Activated naive CD4-positive, alpha-beta T cell treated with anti-CD3 and anti-CD28 coated beads, Interleukin-2, amount 50 U/mL, for 16 hours (primary cell): Measurements from ENCODE around the gene ZMIZ1.

ENCODE experiments used
- DNase-seq: peaks from one replicate; pipeline ENCODE4 v3.0.0-alpha.2; 2020

Gene ZMIZ1

GRCh38 chr10:79314761-79315601 is 246.2 kb downstream of the ZMIZ1 start:
- DNase-seq = no peak

GRCh38 chr10:79315602-79315920 is 246.8 kb downstream of the ZMIZ1 start:
- DNase-seq = no peak

GRCh38 chr10:79316671-79317431 is 248.1 kb downstream of the ZMIZ1 start:
- DNase-seq = no peak

GRCh38 chr10:79318369-79318768 is 249.6 kb downstream of the ZMIZ1 start:
- no peak for DNase-seq

GRCh38 chr10:79319115-79319771 is 250.5 kb downstream of the ZMIZ1 start:
- DNase-seq = no peak

GRCh38 chr10:79320316-79320715 is 251.6 kb downstream of the ZMIZ1 start:
- no peak for DNase-seq

- peak; percentile 31 for DNase-seq
Observed at GRCh38 chr10:79320820-79321493, 252.2 kb downstream of the ZMIZ1 start.

GRCh38 chr10:79321494-79321882 is 252.7 kb downstream of the ZMIZ1 start:
- DNase-seq = no peak

GRCh38 chr10:79321951-79322350 is 253.2 kb downstream of the ZMIZ1 start:
- no peak for DNase-seq

- DNase-seq = peak; percentile 71
Observed at GRCh38 chr10:79322616-79323543, 254.1 kb downstream of the ZMIZ1 start.

GRCh38 chr10:79323602-79324001 is 254.8 kb downstream of the ZMIZ1 start:
- no peak for DNase-seq

GRCh38 chr10:79324032-79324695 is 255.4 kb downstream of the ZMIZ1 start:
- DNase-seq = no peak

GRCh38 chr10:79326361-79327089 is 257.8 kb downstream of the ZMIZ1 start:
- DNase-seq = no peak

- no peak for DNase-seq
Observed at GRCh38 chr10:79327090-79327457, 258.3 kb downstream of the ZMIZ1 start.

GRCh38 chr10:79328147-79328701 is 259.5 kb downstream of the ZMIZ1 start:
- DNase-seq = no peak

GRCh38 chr10:79328737-79329504 is 260.2 kb downstream of the ZMIZ1 start:
- no peak for DNase-seq

- no peak for DNase-seq
Observed at GRCh38 chr10:79329529-79329928, 260.8 kb downstream of the ZMIZ1 start.

- DNase-seq = peak; percentile 24
Observed at GRCh38 chr10:79331226-79331625, 262.5 kb downstream of the ZMIZ1 start.

- peak; percentile 86 for DNase-seq
Observed at GRCh38 chr10:79331709-79332108, 262.9 kb downstream of the ZMIZ1 start.
